RWPE2 (cell line): ENCODE results near the gene HEPACAM.

Source experiments
- ATAC-seq: fragments of 200-7000 bp; cut with Tn5 transposase; 3 replicates; pipeline ENCODE4 v1.9.1; 2021; ENCODE audit warnings: low read depth
- DNase-seq: peaks from one replicate; pipeline ENCODE4 v3.0.0-alpha.2; 2020; ENCODE audit warnings: low spot score
- H3K27ac ChIP-seq: fragments of 450-650 bp; 2 replicates; pipeline ENCODE4 v1.5.1; 2017; ENCODE audit warnings: mild to moderate bottlenecking; ENCODE audit not compliant: poor library complexity, severe bottlenecking
- H3K27me3 ChIP-seq: fragments of 250-450 bp; sonication (Bioruptor Pico); 2 replicates; pipeline ENCODE4 v1.5.1; 2021; ENCODE audit warnings: mild to moderate bottlenecking, moderate library complexity; ENCODE audit not compliant: insufficient read depth, poor library complexity, severe bottlenecking
- H3K36me3 ChIP-seq: fragments of 250-450 bp; sonication (Bioruptor Pico); 2 replicates; pipeline ENCODE4 v1.5.1; 2020; ENCODE audit warnings: low read depth, mild to moderate bottlenecking, moderate library complexity
- H3K4me1 ChIP-seq: fragments of 250-450 bp; sonication (Bioruptor Pico); 2 replicates; pipeline ENCODE4 v1.5.1; 2021; ENCODE audit warnings: mild to moderate bottlenecking, moderate library complexity; ENCODE audit not compliant: insufficient read depth, poor library complexity, severe bottlenecking
- H3K4me3 ChIP-seq: fragments of 250-450 bp; sonication (Bioruptor Pico); 2 replicates; pipeline ENCODE4 v1.5.1; 2021; ENCODE audit warnings: mild to moderate bottlenecking, moderate library complexity; ENCODE audit not compliant: severe bottlenecking
- H3K9me3 ChIP-seq: fragments of 250-450 bp; sonication (Bioruptor Pico); 2 replicates; pipeline ENCODE4 v1.5.1; 2021; ENCODE audit warnings: mild to moderate bottlenecking, moderate library complexity; ENCODE audit not compliant: severe bottlenecking
- TF ChIP-seq, protein P1 (sequence below): fragments of 450-650 bp; IDR thresholded peaks from one replicate; pipeline ENCODE4 v1.5.1; 2017; ENCODE audit warnings: mild to moderate bottlenecking, moderate library complexity; ENCODE audit not compliant: poor library complexity, severe bottlenecking

Gene HEPACAM

DNA sequence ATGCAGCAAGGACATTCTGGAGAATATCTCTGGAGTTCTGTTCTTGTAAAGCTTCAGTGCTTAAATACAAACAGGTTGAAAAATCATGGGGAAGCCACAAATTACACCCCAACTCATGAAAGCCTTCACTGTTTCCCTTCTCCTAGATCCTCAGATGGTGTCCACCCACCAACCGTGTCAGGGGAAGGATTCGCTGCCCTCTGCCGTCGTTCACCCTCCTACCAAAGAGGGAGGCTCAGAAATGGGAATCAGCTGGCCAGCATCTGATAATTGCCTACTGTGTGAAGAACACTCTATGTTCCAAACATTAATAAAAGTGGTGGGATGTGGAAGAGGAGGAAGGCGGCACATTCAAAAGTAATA lies 7.4 kb upstream of the HEPACAM start:
- DNase-seq (no peak), ATAC-seq (no peak)
- H3K4me3 ChIP-seq, result no peak overlapping the region
- H3K4me1 ChIP-seq, result peaks cover 11% of the 10 kb centered on the region
- H3K27ac ChIP-seq, result no peak overlapping the region
- no peaks in the 10 kb centered on the region for H3K27me3 ChIP-seq
- TF ChIP-seq, protein P1, sequence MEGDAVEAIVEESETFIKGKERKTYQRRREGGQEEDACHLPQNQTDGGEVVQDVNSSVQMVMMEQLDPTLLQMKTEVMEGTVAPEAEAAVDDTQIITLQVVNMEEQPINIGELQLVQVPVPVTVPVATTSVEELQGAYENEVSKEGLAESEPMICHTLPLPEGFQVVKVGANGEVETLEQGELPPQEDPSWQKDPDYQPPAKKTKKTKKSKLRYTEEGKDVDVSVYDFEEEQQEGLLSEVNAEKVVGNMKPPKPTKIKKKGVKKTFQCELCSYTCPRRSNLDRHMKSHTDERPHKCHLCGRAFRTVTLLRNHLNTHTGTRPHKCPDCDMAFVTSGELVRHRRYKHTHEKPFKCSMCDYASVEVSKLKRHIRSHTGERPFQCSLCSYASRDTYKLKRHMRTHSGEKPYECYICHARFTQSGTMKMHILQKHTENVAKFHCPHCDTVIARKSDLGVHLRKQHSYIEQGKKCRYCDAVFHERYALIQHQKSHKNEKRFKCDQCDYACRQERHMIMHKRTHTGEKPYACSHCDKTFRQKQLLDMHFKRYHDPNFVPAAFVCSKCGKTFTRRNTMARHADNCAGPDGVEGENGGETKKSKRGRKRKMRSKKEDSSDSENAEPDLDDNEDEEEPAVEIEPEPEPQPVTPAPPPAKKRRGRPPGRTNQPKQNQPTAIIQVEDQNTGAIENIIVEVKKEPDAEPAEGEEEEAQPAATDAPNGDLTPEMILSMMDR, result no peak
- H3K9me3 ChIP-seq, result no peaks in the 10 kb centered on the region
- no peaks in the 10 kb centered on the region for H3K36me3 ChIP-seq

DNA sequence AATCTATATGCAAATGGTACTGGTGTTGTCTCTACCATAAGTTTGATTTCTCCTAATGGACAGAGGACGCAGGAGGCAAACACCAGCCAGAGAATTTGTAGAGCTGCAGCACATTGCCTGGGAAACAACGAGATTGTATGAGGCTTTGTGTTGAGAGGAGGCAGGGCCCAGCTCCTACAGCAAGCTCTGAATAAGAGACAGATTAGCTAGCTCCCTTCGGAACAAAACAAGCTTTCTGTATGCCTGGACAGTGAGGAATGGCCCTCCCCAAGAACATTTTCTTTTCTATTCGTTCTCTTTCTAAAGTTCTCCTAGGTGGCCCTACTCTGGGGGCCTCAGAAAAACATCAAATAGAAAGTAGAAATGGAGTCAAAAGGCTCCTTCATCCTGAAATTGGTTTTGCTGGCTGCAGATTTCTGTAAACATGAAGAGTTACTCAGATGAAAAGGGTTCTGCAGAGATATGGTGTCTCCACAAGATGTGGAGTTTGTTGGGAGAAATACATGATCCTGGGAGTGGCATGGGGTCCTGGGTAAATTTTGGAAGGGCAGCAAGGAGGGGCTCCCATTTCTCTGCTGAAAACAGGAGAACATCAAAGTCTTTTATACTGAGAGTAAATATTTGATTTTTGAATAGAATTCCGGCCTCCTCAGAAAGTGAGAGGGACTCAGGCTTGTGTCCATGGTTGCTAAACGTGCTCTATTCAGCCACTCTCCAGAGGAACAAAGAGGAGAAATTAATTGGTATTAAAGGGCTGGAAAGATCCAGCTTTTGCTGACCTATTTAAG lies 6.8 kb upstream of the HEPACAM start:
- no peaks in the 10 kb centered on the region for H3K27me3 ChIP-seq
- H3K27ac ChIP-seq, result no peak overlapping the region
- no peaks in the 10 kb centered on the region for H3K36me3 ChIP-seq
- TF ChIP-seq, protein P1, result no peak
- no peaks in the 10 kb centered on the region for H3K9me3 ChIP-seq
- H3K4me1 ChIP-seq, result peaks cover 11% of the 10 kb centered on the region
- no peak for DNase-seq
- no peak for ATAC-seq
- H3K4me3 ChIP-seq, result no peak overlapping the region

DNA sequence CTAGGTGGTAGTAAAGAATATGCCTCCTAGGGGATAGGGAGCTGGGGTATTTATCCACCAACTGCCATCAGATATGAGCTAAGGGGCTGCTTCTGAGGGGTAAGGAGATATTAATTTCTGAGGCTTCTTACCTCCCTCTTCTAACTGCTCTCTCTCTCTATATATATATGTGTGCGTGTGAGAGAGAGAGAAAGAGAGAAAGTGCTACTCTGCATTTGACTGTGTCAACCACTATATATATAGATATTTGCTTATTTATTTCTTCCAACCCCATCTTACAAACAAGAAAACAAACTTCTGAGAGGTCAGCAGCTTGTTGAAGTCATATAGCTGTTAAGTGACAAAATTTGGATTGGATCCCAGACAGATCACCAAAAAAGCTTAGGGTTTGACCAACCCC lies 5.9 kb upstream of the HEPACAM start:
- Histone ChIP-seq H3K9me3 (no peaks in the 10 kb centered on the region), H3K27ac (no peak overlapping the region), H3K4me1 (peaks cover 5% of the 10 kb centered on the region), H3K4me3 (no peak overlapping the region), H3K36me3 (no peaks in the 10 kb centered on the region), H3K27me3 (no peaks in the 10 kb centered on the region)
- no peak for DNase-seq
- ATAC-seq, result no peak
- TF ChIP-seq, protein P1, result no peak

DNA sequence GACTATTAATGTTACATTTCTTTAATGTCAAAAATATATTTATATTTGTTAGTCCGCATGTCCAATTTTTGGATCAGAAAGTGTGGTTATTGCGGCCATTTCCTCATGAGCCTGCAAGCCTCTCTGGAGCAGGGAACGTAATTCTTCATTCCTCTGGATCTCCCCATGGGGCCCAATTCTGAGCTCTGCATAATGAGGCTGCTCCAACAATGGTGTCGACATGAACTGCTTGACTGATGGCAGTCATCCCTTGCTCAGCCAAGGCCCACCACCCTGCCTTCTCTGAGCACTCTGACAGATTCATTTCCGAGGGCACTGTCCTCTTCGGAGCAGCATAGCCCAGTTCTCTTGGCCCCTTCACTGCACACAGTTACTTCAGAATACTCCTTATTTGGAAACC lies 3.1 kb upstream of the HEPACAM start:
- H3K27me3 ChIP-seq, result no peaks in the 10 kb centered on the region
- no peaks in the 10 kb centered on the region for H3K4me1 ChIP-seq
- no peak overlapping the region for H3K27ac ChIP-seq
- TF ChIP-seq, protein P1, result no peak
- no peaks in the 10 kb centered on the region for H3K36me3 ChIP-seq
- H3K9me3 ChIP-seq, result no peaks in the 10 kb centered on the region
- ATAC-seq (no peak), DNase-seq (no peak)
- no peak overlapping the region for H3K4me3 ChIP-seq

DNA sequence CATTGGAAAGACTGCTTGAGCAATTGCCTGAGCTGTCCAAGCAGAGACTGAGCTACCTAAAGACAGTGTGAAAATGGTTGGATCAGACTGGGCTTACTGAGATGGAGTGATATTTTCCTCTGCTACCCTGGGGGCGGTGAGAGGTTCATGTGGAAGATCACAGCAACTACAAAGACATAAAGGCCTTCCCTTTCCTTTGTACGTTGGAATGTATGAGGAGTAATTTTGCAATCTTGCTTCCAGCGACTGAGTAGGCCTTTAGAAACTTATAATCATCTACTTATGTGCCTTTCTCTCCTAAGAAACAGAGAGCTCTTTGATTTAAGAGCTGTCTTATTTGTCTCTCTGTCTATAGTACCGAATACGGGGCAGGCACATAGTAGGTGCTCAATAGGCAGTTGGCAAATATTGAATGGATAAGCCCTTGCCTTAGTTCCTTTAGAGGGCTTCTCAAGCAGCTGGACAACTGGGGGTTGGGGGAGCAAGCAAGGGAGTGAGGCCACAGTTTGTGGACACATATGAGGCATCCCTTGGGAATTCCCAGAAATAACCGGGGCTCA lies 2.4 kb upstream of the HEPACAM start:
- no peak for DNase-seq
- Histone ChIP-seq H3K4me1 (no peaks in the 10 kb centered on the region), H3K27me3 (no peaks in the 10 kb centered on the region), H3K4me3 (no peak overlapping the region), H3K9me3 (no peaks in the 10 kb centered on the region), H3K27ac (no peak overlapping the region), H3K36me3 (no peaks in the 10 kb centered on the region)
- no peak for ATAC-seq
- TF ChIP-seq, protein P1, result no peak
